Upper lobe of left lung (tissue), 4 donors: ENCODE measurements around the gene CENPO.

ENCODE experiments used
- CTCF ChIP-seq, 6 experiments: fragments of 450-650 bp in 4 of 6; fragments of 200-600 bp in 2 of 6; sonication (generic) in 2 of 6; IDR thresholded peaks; one replicate each; pipeline ENCODE4 v1.5.1; 2016 to 2019; ENCODE audit warnings: antibody characterized with exemption in 6 of 6
- EP300 ChIP-seq, 4 donors: sonication (generic); formaldehyde crosslinking; IDR thresholded peaks; one replicate each; pipeline ENCODE4 v1.5.1; 2017; ENCODE audit warnings: antibody characterized with exemption in 4 of 4, control low read depth in 2 of 4
- POLR2A ChIP-seq, 4 donors: fragments of 450-650 bp; IDR thresholded peaks; one replicate each; pipeline ENCODE4 v1.5.1; 2016 to 2017; ENCODE audit warnings: antibody characterized with exemption in 4 of 4, mild to moderate bottlenecking in 2 of 4
- POLR2AphosphoS5 ChIP-seq, 2 donors: sonication (generic); formaldehyde crosslinking; IDR thresholded peaks; one replicate each; pipeline ENCODE4 v1.5.1; 2017; ENCODE audit warnings: antibody characterized with exemption in 2 of 2

- TF ChIP-seq CTCF (IDR thresholded peaks at IDR 0.05): no peak
- no peak for TF ChIP-seq POLR2A (IDR thresholded peaks at IDR 0.05)
- TF ChIP-seq POLR2AphosphoS5 (IDR thresholded peaks at IDR 0.05): no peak
- no peak for TF ChIP-seq EP300 (IDR thresholded peaks at IDR 0.05)
Measured at GRCh38 chr2:24832073-24832461, 38.8 kb downstream of the CENPO start.
